H1 (cell line): ENCODE results near the gene DCTN1. TPM values are rescaled to one million over a fixed set of nuclear protein-coding genes. Genes with fewer than 3 reads are reported as not detected.

Experiments used
- CTCF ChIA-PET: fragments of 300-600 bp; sonication (Branson Sonifier 250); formaldehyde crosslinking; loops from one replicate; lab custom pipeline; 2021; ENCODE audit not compliant: partially characterized antibody; lab: Charles Lee
- POLR2A ChIA-PET: fragments of 300-600 bp; sonication (Branson Sonifier 250); formaldehyde crosslinking; loops from one replicate; lab custom pipeline; 2021; ENCODE audit warnings: inconsistent platforms; ENCODE audit not compliant: partially characterized antibody; lab: Charles Lee
- DNase-seq, 2 experiments: peaks; one replicate each; pipeline versions ENCODE4 v3.0.0 to v3.0.0-alpha.2; 2010 to 2022; ENCODE audit warnings: low spot score in 2 of 2, low read depth in 1 of 2, mixed read lengths in 1 of 2
- FAIRE-seq: peaks from 2 replicates; lab custom pipeline; 2011; peaks lifted over from hg19 to GRCh38; lab: Jason Lieb, UNC
- H2AFZ ChIP-seq: 2 replicates; pipeline ENCODE4 v1.8.1; 2012; ENCODE audit warnings: low read length, inconsistent platforms
- H2AK5ac ChIP-seq: 2 replicates; pipeline ENCODE4 v1.6.1; 2013; ENCODE audit warnings: low read depth, low read length
- H2BK120ac ChIP-seq: replicated peaks from 2 replicates; pipeline ENCODE3; 2013; ENCODE audit warnings: low read depth, low read length, inconsistent platforms
- H2BK12ac ChIP-seq: 2 replicates; pipeline ENCODE4 v1.6.1; 2013; ENCODE audit warnings: low read depth, low read length
- H2BK15ac ChIP-seq: 2 replicates; pipeline ENCODE4 v1.6.1; 2013; ENCODE audit warnings: low read length
- H2BK20ac ChIP-seq: 2 replicates; pipeline ENCODE4 v1.6.1; 2013; ENCODE audit warnings: low read length
- H2BK5ac ChIP-seq: 2 replicates; pipeline ENCODE4 v1.6.1; 2013; ENCODE audit warnings: low read depth, low read length
- H3K14ac ChIP-seq: 2 replicates; pipeline ENCODE4 v1.6.1; 2013; ENCODE audit warnings: inconsistent platforms; ENCODE audit not compliant: insufficient read length
- H3K18ac ChIP-seq: 2 replicates; pipeline ENCODE4 v1.6.1; 2013; ENCODE audit warnings: low read length; ENCODE audit errors: extremely low read depth
- H3K23ac ChIP-seq: 2 replicates; pipeline ENCODE4 v1.6.1; 2013; ENCODE audit warnings: inconsistent platforms; ENCODE audit not compliant: insufficient read length
- H3K23me2 ChIP-seq: 2 replicates; pipeline ENCODE4 v1.6.1; 2013; ENCODE audit warnings: low read depth, low read length
- H3K27ac ChIP-seq: 2 replicates; pipeline ENCODE4 v1.6.1; 2011; ENCODE audit warnings: low read depth, low read length, inconsistent platforms
- H3K27me3 ChIP-seq, 4 experiments: replicated peaks in 1 of 4; 1 replicate in 1 of 4; 2 replicates in 3 of 4; pipeline versions ENCODE4 v1.6.1 to v1.8.1; 2011 to 2013; ENCODE audit warnings: low read length in 3 of 4, mild to moderate bottlenecking in 3 of 4, inconsistent platforms in 2 of 4, mixed read lengths in 2 of 4, moderate library complexity in 1 of 4; ENCODE audit not compliant: control insufficient read depth in 3 of 4, insufficient read depth in 3 of 4; ENCODE audit errors: extremely low read depth in 1 of 4
- H3K36me3 ChIP-seq, 4 experiments: 2 replicates each; pipeline versions ENCODE4 v1.6.1 to v1.8.1; 2011 to 2013; ENCODE audit warnings: mild to moderate bottlenecking in 4 of 4, low read length in 3 of 4, moderate library complexity in 2 of 4, control low read depth in 1 of 4, inconsistent platforms in 1 of 4; ENCODE audit not compliant: insufficient read depth in 4 of 4, control insufficient read depth in 2 of 4
- H3K4ac ChIP-seq: replicated peaks from 2 replicates; pipeline ENCODE3; 2013; ENCODE audit warnings: low read length, low read depth, mixed read lengths, inconsistent platforms; ENCODE audit not compliant: insufficient read length
- H3K4me1 ChIP-seq, 4 experiments: replicated peaks in 1 of 4; 1 replicate in 1 of 4; 2 replicates in 3 of 4; pipeline versions ENCODE4 v1.6.1 to v1.8.1; 2011 to 2013; ENCODE audit warnings: low read length in 3 of 4, inconsistent platforms in 2 of 4, mixed read lengths in 1 of 4; ENCODE audit not compliant: insufficient read depth in 4 of 4, control insufficient read depth in 3 of 4
- H3K4me2 ChIP-seq, 2 experiments: 2 replicates each; pipeline versions ENCODE4 v1.6.1 to v1.8.1; 2011 to 2013; ENCODE audit warnings: low read depth in 2 of 2, low read length in 2 of 2, control low read depth in 1 of 2, inconsistent platforms in 1 of 2, mild to moderate bottlenecking in 1 of 2; ENCODE audit not compliant: insufficient read depth in 1 of 2
- H3K4me3 ChIP-seq, 4 experiments: fragments of 200-600, 300-600 bp in 1 of 4; sonication (generic), shearing (Covaris generic), sonication (Bioruptor Twin) in 1 of 4; 2 replicates each; pipeline versions ENCODE4 v1.5.1 to v1.8.1; 2011 to 2016; ENCODE audit warnings: low read length in 4 of 4, low read depth in 3 of 4, control low read depth in 2 of 4, inconsistent platforms in 2 of 4, mild to moderate bottlenecking in 2 of 4, mixed read lengths in 1 of 4, moderate library complexity in 1 of 4; ENCODE audit not compliant: insufficient read depth in 2 of 4; ENCODE audit errors: extremely low read depth in 1 of 4
- H3K56ac ChIP-seq: replicated peaks from 2 replicates; pipeline ENCODE3; 2013; ENCODE audit warnings: low read depth, mild to moderate bottlenecking, mixed read lengths, low read length, inconsistent platforms; ENCODE audit not compliant: insufficient read length
- H3K79me1 ChIP-seq: 2 replicates; pipeline ENCODE4 v1.6.1; 2013; ENCODE audit warnings: low read depth, low read length, control low read depth
- H3K79me2 ChIP-seq, 2 experiments: 2 replicates each; pipeline versions ENCODE4 v1.6.1 to v1.8.1; 2012 to 2013; ENCODE audit warnings: low read length in 2 of 2, mild to moderate bottlenecking in 2 of 2, inconsistent platforms in 1 of 2; ENCODE audit not compliant: insufficient read depth in 2 of 2, control insufficient read depth in 1 of 2
- H3K9ac ChIP-seq, 4 experiments: replicated peaks in 1 of 4; 1 replicate in 1 of 4; 2 replicates in 3 of 4; pipeline versions ENCODE4 v1.6.1 to v1.8.1; 2011 to 2013; ENCODE audit warnings: low read depth in 3 of 4, low read length in 3 of 4, control low read depth in 2 of 4, mild to moderate bottlenecking in 2 of 4, moderate library complexity in 2 of 4, inconsistent platforms in 1 of 4; ENCODE audit errors: extremely low read depth in 1 of 4
- H3K9me3 ChIP-seq, 2 experiments: 2 replicates each; pipeline versions ENCODE4 v1.6.1 to v1.8.1; 2012 to 2013; ENCODE audit warnings: mild to moderate bottlenecking in 2 of 2, moderate library complexity in 2 of 2, control low read depth in 1 of 2, inconsistent platforms in 1 of 2, low read depth in 1 of 2, low read length in 1 of 2, mixed read lengths in 1 of 2; ENCODE audit not compliant: insufficient read depth in 2 of 2
- H4K20me1 ChIP-seq, 2 experiments: replicated peaks in 1 of 2; 2 replicates each; pipeline versions ENCODE3 to v1.8.1; 2011 to 2013; ENCODE audit warnings: inconsistent platforms in 2 of 2, low read length in 2 of 2, mild to moderate bottlenecking in 1 of 2; ENCODE audit not compliant: insufficient read depth in 2 of 2, control insufficient read depth in 1 of 2
- H4K5ac ChIP-seq: 2 replicates; pipeline ENCODE4 v1.6.1; 2013; ENCODE audit warnings: low read length, low read depth, mixed read lengths, inconsistent platforms; ENCODE audit not compliant: insufficient read length
- H4K8ac ChIP-seq: 2 replicates; pipeline ENCODE4 v1.8.0; 2013; ENCODE audit warnings: mild to moderate bottlenecking, moderate library complexity, low read length, inconsistent platforms; ENCODE audit not compliant: insufficient read depth; ENCODE audit errors: extremely low read depth
- H4K91ac ChIP-seq: replicated peaks from 2 replicates; pipeline ENCODE3; 2013; ENCODE audit warnings: low read length, mixed read lengths, inconsistent platforms; ENCODE audit not compliant: insufficient read length
- BRCA1 ChIP-seq: IDR thresholded peaks from 2 replicates; pipeline ENCODE4 v1.6.1; 2012; ENCODE audit warnings: low read depth, low read length, improper control_type of control experiment
- CBX5 ChIP-seq: fragments of 300-800, 300-1000 bp; sonication (generic); IDR thresholded peaks from 2 replicates; pipeline ENCODE4 v1.7.1; 2016; ENCODE audit warnings: antibody characterized with exemption, low read length, low read depth
- CEBPB ChIP-seq: IDR thresholded peaks from 2 replicates; pipeline ENCODE4 v1.6.1; 2012; ENCODE audit warnings: low read depth, low read length
- EP300 ChIP-seq, 2 experiments: IDR thresholded peaks; 1 replicate in 1 of 2; 2 replicates in 1 of 2; pipeline ENCODE4 v1.6.1; 2011 to 2012; ENCODE audit warnings: low read depth in 2 of 2, low read length in 2 of 2, mild to moderate bottlenecking in 2 of 2, borderline replicate concordance in 1 of 2, inconsistent platforms in 1 of 2, moderate library complexity in 1 of 2
- JUN ChIP-seq: IDR thresholded peaks from 2 replicates; pipeline ENCODE4 v1.6.1; 2011; ENCODE audit warnings: low read depth, mild to moderate bottlenecking, improper control_type of control experiment, low read length
- POLR2A ChIP-seq, 2 experiments: IDR thresholded peaks; 1 replicate in 1 of 2; 2 replicates in 1 of 2; pipeline ENCODE4 v1.6.1; 2011; ENCODE audit warnings: low read depth in 2 of 2, low read length in 2 of 2, mild to moderate bottlenecking in 2 of 2; ENCODE audit errors: control extremely low read depth in 1 of 2
- POLR2AphosphoS5 ChIP-seq: IDR thresholded peaks from 2 replicates; pipeline ENCODE4 v1.6.1; 2011; ENCODE audit warnings: low read depth, low read length
- SIRT6 ChIP-seq: IDR thresholded peaks from one replicate; pipeline ENCODE4 v1.7.1; 2012; ENCODE audit warnings: low read length, inconsistent platforms
- WGBS, 2 experiments: shearing (Covaris generic) in 1 of 2; methylation state at CpG; one replicate each; pipeline versions ENCODE4 v1.1.6 to v1.1.7; 2013 to 2015; ENCODE audit warnings: low lambda C conversion rate in 2 of 2, mixed read lengths in 2 of 2, inconsistent platforms in 1 of 2, low coverage in 1 of 2, missing lambda C conversion rate in 1 of 2; ENCODE audit not compliant: insufficient replicate concordance in 2 of 2, insufficient coverage in 1 of 2, insufficient read length in 1 of 2; ENCODE audit errors: extremely low coverage in 1 of 2, missing lambda C conversion rate in 1 of 2; 5-methylcytosine and 5-hydroxymethylcytosine counted together
- polyA plus RNA-seq, 7 experiments: library from polyadenylated mRNA; depleted of rRNA in 3 of 7; stranded (reverse) in 5 of 7; unstranded in 2 of 7; fragments of >200 nt in 5 of 7; fragments of 200-250 nt in 2 of 7; gene quantifications; 1 replicate in 5 of 7; 2 replicates in 1 of 7; 4 replicates in 1 of 7; pipeline versions ENCODE4 v1.2.1 to v1.2.3, GENCODE V29; 2011 to 2013; ENCODE audit warnings: missing spikeins in 2 of 7, mixed read lengths in 2 of 7
- total RNA-seq: library from RNA; stranded (reverse); fragmentation: NEBNext Ultra II Directional; extraction: Animal tissue kit (Norgen Biotek cat#: 25700); gene quantifications from 2 replicates; pipeline ENCODE4 v1.2.1, GENCODE V29; 2021
- TF ChIP-seq, protein P1 (sequence below): IDR thresholded peaks from 2 replicates; pipeline ENCODE4 v1.6.1; 2012; ENCODE audit warnings: inconsistent platforms

The DCTN1 gene
- total and polyA plus RNA-seq, 2 of the 8 experiments (the other 6 are each of a cell fraction or from before 2014, with no cell fraction given), result 105 to 162 TPM

DNA sequence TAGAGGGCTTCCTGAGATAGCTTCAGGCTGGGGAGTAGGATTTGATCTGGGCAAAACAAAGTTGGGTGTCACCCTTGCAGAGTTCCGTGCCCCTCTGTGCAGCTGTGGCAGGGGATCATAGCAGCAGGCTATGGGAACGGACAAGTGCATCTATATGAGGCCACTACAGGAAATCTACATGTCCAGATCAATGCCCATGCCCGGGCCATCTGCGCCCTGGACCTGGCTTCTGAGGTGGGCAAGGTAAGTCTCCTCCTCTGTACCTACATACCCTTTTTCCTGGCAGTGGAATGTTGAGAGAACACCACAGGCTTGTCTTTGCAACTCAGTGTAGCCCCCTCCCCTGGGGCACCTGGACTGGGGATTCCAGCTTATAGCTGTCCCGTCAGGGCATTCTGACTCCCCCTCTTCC is 44.9 kb upstream of the DCTN1 start:
- DNase-seq (no peak), FAIRE-seq (no peak)
- no peak overlapping the region for H3K23ac ChIP-seq
- H3K27ac ChIP-seq, result no peak overlapping the region
- no peak overlapping the region for H2AFZ ChIP-seq
- no peak overlapping the region for H3K14ac ChIP-seq
- no peak overlapping the region for H4K5ac ChIP-seq
- H3K4me1 ChIP-seq, result peaks cover 0 to 5% (median 3%) of the 10 kb centered on the region in 4 experiments; a peak in 3 of 7 replicates
- no peak overlapping the region for H2BK5ac ChIP-seq
- no peak overlapping the region for H3K18ac ChIP-seq
- no peak overlapping the region for H3K4ac ChIP-seq
- H3K4me2 ChIP-seq, result no peak overlapping the region
- TF ChIP-seq EP300 (IDR thresholded peaks at IDR 0.05; ENCODE audit: borderline replicate concordance in 1 of 2, low read depth in 2 of 2, low read length in 2 of 2), result no peak
- peak; percentile 31; the same call in 1 of the 2 replicates for TF ChIP-seq POLR2AphosphoS5
- no peak for TF ChIP-seq SIRT6
- no peak for TF ChIP-seq JUN
- no peak for TF ChIP-seq BRCA1
- no peak for TF ChIP-seq CEBPB
- no peak for TF ChIP-seq CBX5
- peak in 1 of 2 experiments; percentile 24; a peak in 1 of 3 replicates for TF ChIP-seq POLR2A (IDR thresholded peaks at IDR 0.05; ENCODE audit: control extremely low read depth in 1 of 2, low read depth in 2 of 2, low read length in 2 of 2)
- TF ChIP-seq, protein P1, sequence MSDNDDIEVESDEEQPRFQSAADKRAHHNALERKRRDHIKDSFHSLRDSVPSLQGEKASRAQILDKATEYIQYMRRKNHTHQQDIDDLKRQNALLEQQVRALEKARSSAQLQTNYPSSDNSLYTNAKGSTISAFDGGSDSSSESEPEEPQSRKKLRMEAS, result no peak
- H4K20me1 ChIP-seq, result peaks cover 1 to 18% of the 10 kb centered on the region in 2 experiments
- CTCF ChIA-PET, result interaction anchor here (0.6 to 0.9 kb wide), 2 partner anchors 14 to 47 kb away, joined by 3 read pairs; partner anchors contain the start of gene MRPL53
- H2BK20ac ChIP-seq, result no peak overlapping the region
- no peaks in the 10 kb centered on the region for H3K79me2 ChIP-seq
- no peak overlapping the region for H3K56ac ChIP-seq
- H4K91ac ChIP-seq, result no peak overlapping the region
- no peak overlapping the region for H3K9ac ChIP-seq
- H3K9me3 ChIP-seq, result no peaks in the 10 kb centered on the region
- no peak overlapping the region for H2BK12ac ChIP-seq
- WGBS, 2 experiments, result 87% methylated on average over 5 of the region's 5 CpGs; no CpG with 5 or more reads in 1 of the 2 experiments
- no peak overlapping the region for H2AK5ac ChIP-seq
- H3K23me2 ChIP-seq, result peaks cover 10% of the 10 kb centered on the region
- H2BK15ac ChIP-seq, result no peak overlapping the region
- POLR2A ChIA-PET, result interaction anchor here (0.6 to 5.5 kb wide), 12 partner anchors 7 to 78 kb away, joined by 3 to 42 read pairs (median 5); partner anchors contain the start of genes CCDC142, MRPL53, TTC31 and WBP1
- no peak overlapping the region for H4K8ac ChIP-seq
- H2BK120ac ChIP-seq, result no peak overlapping the region
- H3K4me3 ChIP-seq, result no peak overlapping the region
- peaks cover 4% of the 10 kb centered on the region; the same call in 1 of the 2 replicates for H3K79me1 ChIP-seq
- 0 out of 7 replicates have a peak, but pooled peaks cover 0 to 2% (median 0%) of the 10 kb centered on the region in 4 experiments for H3K27me3 ChIP-seq
- peaks cover 12 to 56% (median 39%) of the 10 kb centered on the region in 4 experiments; a peak in 7 of 8 replicates for H3K36me3 ChIP-seq
